HG03108 (cell line): ENCODE results near the gene RABL6.
"Not testable (repeated sequence)": the region's sequence is repeated elsewhere in the genome, so short reads cannot be mapped to it uniquely, and the experiment has no call there.

Experiments
- ATAC-seq: cut with Tn5 transposase; IDR thresholded peaks from one replicate; pipeline ENCODE4 v1.9.1; 2021; ENCODE audit warnings: moderate library complexity; ENCODE audit not compliant: unreplicated experiment

RABL6 gene

GRCh38 chr9:136869611-136870010 is 61.9 kb downstream of the RABL6 start:
- ATAC-seq = not testable (repeated sequence)

GRCh38 chr9:136875155-136875554 is 67.4 kb downstream of the RABL6 start:
- no peak for ATAC-seq

GRCh38 chr9:136876476-136876875 is 68.7 kb downstream of the RABL6 start:
- ATAC-seq = no peak

- no peak for ATAC-seq
Observed at GRCh38 chr9:136880651-136881050, 72.9 kb downstream of the RABL6 start.

- ATAC-seq = peak; percentile 30
Observed at GRCh38 chr9:136881691-136882108, 74.0 kb downstream of the RABL6 start.

- peak; percentile 25 for ATAC-seq
Observed at GRCh38 chr9:136882109-136882946, 74.6 kb downstream of the RABL6 start.

- ATAC-seq = not testable (repeated sequence)
Observed at GRCh38 chr9:136882947-136883283, 75.2 kb downstream of the RABL6 start.

- ATAC-seq = not testable (repeated sequence)
Observed at GRCh38 chr9:136883670-136884069, 75.9 kb downstream of the RABL6 start.

- ATAC-seq = peak; percentile 83
Observed at GRCh38 chr9:136885950-136886578, 78.3 kb downstream of the RABL6 start, which contains the start of gene TRAF2. Gene TRAF2 (plus strand): TSS chr9:136886516. CDS start chr9:136898741, 12,225 bp downstream.

GRCh38 chr9:136886610-136887597 is 79.2 kb downstream of the RABL6 start:
- peak; percentile 16 for ATAC-seq

GRCh38 chr9:136888454-136888853 is 80.7 kb downstream of the RABL6 start:
- ATAC-seq = no peak

- ATAC-seq = no peak
Observed at GRCh38 chr9:136889858-136890257, 82.1 kb downstream of the RABL6 start.

GRCh38 chr9:136890661-136891060 is 82.9 kb downstream of the RABL6 start:
- no peak for ATAC-seq
